K562 (cell line): ENCODE results near the gene SOBP. TPM values are rescaled to one million over a fixed set of nuclear protein-coding genes. Genes with fewer than 3 reads are reported as not detected.

Source experiments
- CSDE1 ChIP-seq, 2 experiments: fragments of 450-650 bp; IDR thresholded peaks; 2 replicates each; pipeline ENCODE4 v1.6.1; 2016; ENCODE audit warnings: mild to moderate bottlenecking in 1 of 2
- EP300 ChIP-seq: IDR thresholded peaks from 2 replicates; pipeline ENCODE4 v1.6.1; 2012; ENCODE audit warnings: low read length, improper control_type of control experiment
- ERF ChIP-seq: fragments of 450-650 bp; formaldehyde crosslinking; IDR thresholded peaks from 2 replicates; pipeline ENCODE4 v1.4.0; 2020; ENCODE audit warnings: mild to moderate bottlenecking, mixed read lengths
- ESRRA ChIP-seq: fragments of 450-650 bp; IDR thresholded peaks from 2 replicates; pipeline ENCODE4 v1.6.1; 2014; ENCODE audit warnings: low read depth, mild to moderate bottlenecking, moderate library complexity, borderline replicate concordance
- IRF2 ChIP-seq: sonication (generic); formaldehyde crosslinking; IDR thresholded peaks from 2 replicates; pipeline ENCODE4 v1.8.1; 2022; ENCODE audit warnings: mild to moderate bottlenecking, missing genetic modification reagents
- MYC ChIP-seq, 2 experiments: fragments of 250-450 bp in 1 of 2; sonication (Bioruptor Pico) in 1 of 2; IDR thresholded peaks; 2 replicates each; pipeline versions ENCODE4 v1.5.1 to v1.6.1; 2012 to 2021; ENCODE audit warnings: low read depth in 2 of 2, borderline replicate concordance in 1 of 2, improper control_type of control experiment in 1 of 2, low read length in 1 of 2, mild to moderate bottlenecking in 1 of 2, moderate library complexity in 1 of 2
- NBN ChIP-seq: fragments of 450-650 bp; IDR thresholded peaks from 2 replicates; pipeline ENCODE4 v1.6.1; 2016; ENCODE audit warnings: low read depth, mild to moderate bottlenecking
- POLR2B ChIP-seq: fragments of 450-650 bp; IDR thresholded peaks from 2 replicates; pipeline ENCODE4 v1.6.1; 2018; ENCODE audit warnings: low read depth; ENCODE audit not compliant: partially characterized antibody
- RB1 ChIP-seq: fragments of 450-650 bp; IDR thresholded peaks from 2 replicates; pipeline ENCODE4 v1.6.1; 2017; ENCODE audit warnings: low read depth, mild to moderate bottlenecking
- SMARCB1 ChIP-seq: IDR thresholded peaks from 2 replicates; pipeline ENCODE4 v1.6.1; 2011; ENCODE audit warnings: improper control_type of control experiment, low read depth; ENCODE audit not compliant: insufficient read length
- SMC3 ChIP-seq: conservative IDR thresholded peaks from 2 replicates; pipeline ENCODE4 v1.6.1; 2011; ENCODE audit warnings: low read depth, low read length, improper control_type of control experiment; ENCODE audit not compliant: insufficient read depth
- SRF ChIP-seq, 2 experiments: fragments of 250-450, 450-650 bp in 1 of 2; sonication (Bioruptor Pico) in 1 of 2; sonication (generic) in 1 of 2; formaldehyde crosslinking; IDR thresholded peaks; 2 replicates each; pipeline versions ENCODE4 v1.5.0 to v1.5.1; 2020 to 2022; ENCODE audit warnings: mild to moderate bottlenecking in 1 of 2, missing genetic modification reagents in 1 of 2
- ZNF239 ChIP-seq: fragments of 250-450 bp; sonication (Bioruptor Pico); IDR thresholded peaks from 2 replicates; pipeline ENCODE4 v1.4.0; 2020; ENCODE audit warnings: mild to moderate bottlenecking
- ZNF253 ChIP-seq: fragments of 250-450 bp; sonication (Bioruptor Pico); conservative IDR thresholded peaks from 2 replicates; pipeline ENCODE4 v1.6.1; 2021; ENCODE audit warnings: mild to moderate bottlenecking
- ZNF431 ChIP-seq: sonication (generic); formaldehyde crosslinking; IDR thresholded peaks from 2 replicates; pipeline ENCODE4 v1.8.0; 2022; ENCODE audit warnings: mild to moderate bottlenecking, missing genetic modification reagents
- ZNF583 ChIP-seq: fragments of 250-450 bp; sonication (Bioruptor Pico); IDR thresholded peaks from 2 replicates; pipeline ENCODE4 v1.4.0; 2020
- ZNF668 ChIP-seq: fragments of 250-450 bp; sonication (Bioruptor Pico); IDR thresholded peaks from 2 replicates; pipeline ENCODE4 v1.8.0; 2022; ENCODE audit warnings: mild to moderate bottlenecking, inconsistent platforms
- polyA plus RNA-seq, 8 experiments: library from polyadenylated mRNA; depleted of rRNA in 4 of 8; stranded (reverse) in 5 of 8; unstranded in 3 of 8; fragments of >200 nt; fragmentation: Nextera tagmentation in 2 of 8; fragmentation: Illumina TruSeq in 1 of 8; extraction: Ambion mirVana in 2 of 8; extraction: Trizol in 1 of 8; gene quantifications; 2 replicates each; pipeline versions ENCODE4 v1.2.1 to v1.2.3, GENCODE V29; 2011 to 2014; ENCODE audit warnings: inconsistent platforms in 1 of 8, missing spikeins in 1 of 8
- total RNA-seq, 7 experiments: library from RNA; depleted of rRNA in 6 of 7; stranded (reverse); fragments of >200 nt in 6 of 7; fragmentation: Illumina TruSeq in 2 of 7; extraction: Trizol in 2 of 7; gene quantifications; 2 replicates each; pipeline versions ENCODE4 v1.2.1 to v1.2.3, GENCODE V29; 2011 to 2021; ENCODE audit warnings: low replicate concordance in 1 of 7
- TF ChIP-seq, protein P1 (sequence below): fragments of 450-650 bp; IDR thresholded peaks from 2 replicates; pipeline ENCODE4 v1.6.1; 2016; ENCODE audit warnings: borderline replicate concordance
- TF ChIP-seq, protein P2 (sequence below): sonication (generic); formaldehyde crosslinking; IDR thresholded peaks from 2 replicates; pipeline ENCODE4 v1.8.1; 2023; ENCODE audit warnings: mild to moderate bottlenecking, missing genetic modification reagents
- TF ChIP-seq, protein P3 (sequence below): sonication (generic); formaldehyde crosslinking; IDR thresholded peaks from 2 replicates; pipeline ENCODE4 v1.8.0; 2022; ENCODE audit warnings: missing genetic modification reagents, mild to moderate bottlenecking, moderate library complexity, borderline replicate concordance
- TF ChIP-seq, protein P4 (sequence below): sonication (generic); formaldehyde crosslinking; IDR thresholded peaks from 2 replicates; pipeline ENCODE4 v1.5.0; 2020; ENCODE audit warnings: missing genetic modification reagents

Gene SOBP
- total and polyA plus RNA-seq, 9 of the 15 experiments (the other 6 are each of a cell fraction or from before 2014, with no cell fraction given): 0.16 TPM; not detected in 8

DNA sequence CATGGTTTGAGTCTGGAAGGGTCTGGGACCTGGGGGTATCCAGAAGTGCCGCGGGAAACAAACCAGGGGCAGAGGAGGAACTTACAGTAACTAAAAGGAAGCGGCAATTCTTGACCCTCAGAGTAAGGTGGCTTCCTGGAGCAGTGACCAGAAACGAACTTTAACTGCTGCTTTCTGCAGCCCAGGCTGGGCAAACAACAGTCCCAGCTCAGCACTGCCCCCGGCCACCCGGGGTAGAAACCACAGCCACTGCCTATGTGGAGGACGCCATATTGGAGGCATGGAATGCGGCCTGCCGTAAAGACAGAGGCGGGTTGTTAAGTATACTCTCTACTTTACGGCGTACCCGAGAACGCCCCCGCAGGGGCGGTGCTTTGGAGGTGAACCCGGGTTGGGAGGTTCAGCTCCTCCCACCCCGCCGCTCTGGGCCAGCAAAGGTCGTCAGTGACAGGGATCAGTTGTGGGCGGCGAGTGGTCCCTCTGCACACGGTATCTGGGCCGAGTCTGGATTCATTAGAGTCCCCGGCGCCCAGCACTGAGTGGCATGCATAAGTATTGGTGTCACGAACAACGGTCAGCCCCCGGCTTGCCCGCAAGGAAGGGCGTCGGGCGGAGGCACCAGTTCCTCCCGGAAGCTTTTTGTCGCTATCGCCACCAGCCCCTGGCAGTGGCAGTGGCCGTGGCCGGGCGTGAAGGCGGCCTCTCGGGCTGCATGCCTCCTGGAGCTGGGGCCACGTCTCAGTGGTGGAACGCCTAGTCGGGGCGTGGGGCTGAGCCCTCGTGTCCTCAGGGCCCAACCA is 30.4 kb upstream of the SOBP start, which contains the start of gene PDSS2 (continued):
- TF ChIP-seq, protein P1, sequence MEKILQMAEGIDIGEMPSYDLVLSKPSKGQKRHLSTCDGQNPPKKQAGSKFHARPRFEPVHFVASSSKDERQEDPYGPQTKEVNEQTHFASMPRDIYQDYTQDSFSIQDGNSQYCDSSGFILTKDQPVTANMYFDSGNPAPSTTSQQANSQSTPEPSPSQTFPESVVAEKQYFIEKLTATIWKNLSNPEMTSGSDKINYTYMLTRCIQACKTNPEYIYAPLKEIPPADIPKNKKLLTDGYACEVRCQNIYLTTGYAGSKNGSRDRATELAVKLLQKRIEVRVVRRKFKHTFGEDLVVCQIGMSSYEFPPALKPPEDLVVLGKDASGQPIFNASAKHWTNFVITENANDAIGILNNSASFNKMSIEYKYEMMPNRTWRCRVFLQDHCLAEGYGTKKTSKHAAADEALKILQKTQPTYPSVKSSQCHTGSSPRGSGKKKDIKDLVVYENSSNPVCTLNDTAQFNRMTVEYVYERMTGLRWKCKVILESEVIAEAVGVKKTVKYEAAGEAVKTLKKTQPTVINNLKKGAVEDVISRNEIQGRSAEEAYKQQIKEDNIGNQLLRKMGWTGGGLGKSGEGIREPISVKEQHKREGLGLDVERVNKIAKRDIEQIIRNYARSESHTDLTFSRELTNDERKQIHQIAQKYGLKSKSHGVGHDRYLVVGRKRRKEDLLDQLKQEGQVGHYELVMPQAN: peak; percentile 45; the same call in 1 of the 2 replicates
- TF ChIP-seq, protein P2, sequence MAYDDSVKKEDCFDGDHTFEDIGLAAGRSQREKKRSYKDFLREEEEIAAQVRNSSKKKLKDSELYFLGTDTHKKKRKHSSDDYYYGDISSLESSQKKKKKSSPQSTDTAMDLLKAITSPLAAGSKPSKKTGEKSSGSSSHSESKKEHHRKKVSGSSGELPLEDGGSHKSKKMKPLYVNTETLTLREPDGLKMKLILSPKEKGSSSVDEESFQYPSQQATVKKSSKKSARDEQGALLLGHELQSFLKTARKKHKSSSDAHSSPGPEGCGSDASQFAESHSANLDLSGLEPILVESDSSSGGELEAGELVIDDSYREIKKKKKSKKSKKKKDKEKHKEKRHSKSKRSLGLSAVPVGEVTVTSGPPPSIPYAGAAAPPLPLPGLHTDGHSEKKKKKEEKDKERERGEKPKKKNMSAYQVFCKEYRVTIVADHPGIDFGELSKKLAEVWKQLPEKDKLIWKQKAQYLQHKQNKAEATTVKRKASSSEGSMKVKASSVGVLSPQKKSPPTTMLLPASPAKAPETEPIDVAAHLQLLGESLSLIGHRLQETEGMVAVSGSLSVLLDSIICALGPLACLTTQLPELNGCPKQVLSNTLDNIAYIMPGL (CRISPR knock-in tag): no peak
- no peak for TF ChIP-seq IRF2
- no peak for TF ChIP-seq SMC3
- TF ChIP-seq, protein P3, sequence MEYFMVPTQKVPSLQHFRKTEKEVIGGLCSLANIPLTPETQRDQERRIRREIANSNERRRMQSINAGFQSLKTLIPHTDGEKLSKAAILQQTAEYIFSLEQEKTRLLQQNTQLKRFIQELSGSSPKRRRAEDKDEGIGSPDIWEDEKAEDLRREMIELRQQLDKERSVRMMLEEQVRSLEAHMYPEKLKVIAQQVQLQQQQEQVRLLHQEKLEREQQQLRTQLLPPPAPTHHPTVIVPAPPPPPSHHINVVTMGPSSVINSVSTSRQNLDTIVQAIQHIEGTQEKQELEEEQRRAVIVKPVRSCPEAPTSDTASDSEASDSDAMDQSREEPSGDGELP (CRISPR knock-in tag): peak; percentile 70; the same call in 1 of the 2 replicates
- 0 out of 2 replicates have a peak, but pooled peaks have one; percentile 27 for TF ChIP-seq ZNF583
- TF ChIP-seq POLR2B: peak; percentile 82
- TF ChIP-seq ESRRA: peak; percentile 88
- no peak for TF ChIP-seq ZNF253 (CRISPR knock-in tag)
- TF ChIP-seq ZNF431 (CRISPR knock-in tag): peak; percentile 37; the same call in 1 of the 2 replicates
- no peak for TF ChIP-seq ZNF668
- 0 out of 2 replicates have a peak, but pooled peaks have one; percentile 29 for TF ChIP-seq ERF (CRISPR knock-in tag)
- TF ChIP-seq ZNF239 (CRISPR knock-in tag): no peak
- TF ChIP-seq SRF (CRISPR knock-in tag; IDR thresholded peaks at IDR 0.05): peak in 1 of 2 experiments; percentile 70; a peak in 2 of 4 replicates
- TF ChIP-seq NBN: 0 out of 2 replicates have a peak, but pooled peaks have one; percentile 9
- TF ChIP-seq SMARCB1: peak; percentile 64
- TF ChIP-seq EP300: 0 out of 2 replicates have a peak, but pooled peaks have one; percentile 23
- TF ChIP-seq RB1: peak; percentile 32
- 0 out of 2 replicates have a peak, but pooled peaks have one; percentile 24 for TF ChIP-seq MYC (IDR thresholded peaks at IDR 0.05; ENCODE audit: low read depth, low read length)
- peak; percentile 45; the same call in 1 of the 2 replicates for TF ChIP-seq MYC (CRISPR knock-in tag; IDR thresholded peaks at IDR 0.05; ENCODE audit: borderline replicate concordance, low read depth)
- TF ChIP-seq, protein P4, sequence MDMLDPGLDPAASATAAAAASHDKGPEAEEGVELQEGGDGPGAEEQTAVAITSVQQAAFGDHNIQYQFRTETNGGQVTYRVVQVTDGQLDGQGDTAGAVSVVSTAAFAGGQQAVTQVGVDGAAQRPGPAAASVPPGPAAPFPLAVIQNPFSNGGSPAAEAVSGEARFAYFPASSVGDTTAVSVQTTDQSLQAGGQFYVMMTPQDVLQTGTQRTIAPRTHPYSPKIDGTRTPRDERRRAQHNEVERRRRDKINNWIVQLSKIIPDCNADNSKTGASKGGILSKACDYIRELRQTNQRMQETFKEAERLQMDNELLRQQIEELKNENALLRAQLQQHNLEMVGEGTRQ (CRISPR knock-in tag): no peak
- TF ChIP-seq CSDE1 (IDR thresholded peaks at IDR 0.05): no peak
